Measurements from ENCODE around the gene C14orf180.

DNA sequence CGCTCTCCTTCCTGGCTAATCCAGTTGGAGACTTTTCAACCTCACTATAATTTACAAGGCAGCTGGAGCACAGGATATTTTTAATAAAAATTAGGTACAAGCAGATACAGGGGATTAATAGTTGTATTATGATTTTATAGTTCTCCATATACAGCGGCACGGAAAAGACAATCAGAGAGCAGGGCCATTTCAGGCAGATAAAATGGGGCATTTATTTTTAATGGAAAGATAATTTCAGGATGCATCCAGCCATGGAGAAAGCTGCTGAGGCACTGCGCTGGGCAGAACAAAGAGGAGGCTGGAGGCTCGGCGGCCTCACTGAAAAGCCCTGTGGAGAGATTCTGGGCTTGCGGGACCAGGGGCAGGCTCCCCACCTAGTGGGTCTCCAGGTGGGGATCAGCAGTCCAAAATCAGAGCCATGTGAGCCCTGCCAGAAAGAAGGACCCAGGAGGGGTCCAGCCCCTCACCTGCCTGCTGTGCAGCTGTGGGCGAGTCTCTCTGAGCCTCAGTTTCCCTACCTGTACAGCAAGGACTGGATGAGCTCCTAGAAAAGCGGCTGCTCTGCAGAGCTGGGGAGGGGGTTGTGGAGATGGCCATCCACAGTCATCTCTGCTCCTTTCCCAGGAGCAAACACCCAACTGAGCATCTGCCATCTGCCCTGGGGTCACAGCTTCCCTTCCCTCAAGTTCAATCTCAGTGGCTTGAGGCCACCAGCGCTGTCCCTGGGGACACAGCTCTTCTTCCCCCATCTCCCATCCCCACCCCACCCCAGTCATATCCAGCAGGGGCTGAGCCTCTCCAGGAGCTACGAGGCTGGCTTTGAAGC, 23.9 kb upstream of the C14orf180 start:
- TF ChIP-seq, protein P1, sequence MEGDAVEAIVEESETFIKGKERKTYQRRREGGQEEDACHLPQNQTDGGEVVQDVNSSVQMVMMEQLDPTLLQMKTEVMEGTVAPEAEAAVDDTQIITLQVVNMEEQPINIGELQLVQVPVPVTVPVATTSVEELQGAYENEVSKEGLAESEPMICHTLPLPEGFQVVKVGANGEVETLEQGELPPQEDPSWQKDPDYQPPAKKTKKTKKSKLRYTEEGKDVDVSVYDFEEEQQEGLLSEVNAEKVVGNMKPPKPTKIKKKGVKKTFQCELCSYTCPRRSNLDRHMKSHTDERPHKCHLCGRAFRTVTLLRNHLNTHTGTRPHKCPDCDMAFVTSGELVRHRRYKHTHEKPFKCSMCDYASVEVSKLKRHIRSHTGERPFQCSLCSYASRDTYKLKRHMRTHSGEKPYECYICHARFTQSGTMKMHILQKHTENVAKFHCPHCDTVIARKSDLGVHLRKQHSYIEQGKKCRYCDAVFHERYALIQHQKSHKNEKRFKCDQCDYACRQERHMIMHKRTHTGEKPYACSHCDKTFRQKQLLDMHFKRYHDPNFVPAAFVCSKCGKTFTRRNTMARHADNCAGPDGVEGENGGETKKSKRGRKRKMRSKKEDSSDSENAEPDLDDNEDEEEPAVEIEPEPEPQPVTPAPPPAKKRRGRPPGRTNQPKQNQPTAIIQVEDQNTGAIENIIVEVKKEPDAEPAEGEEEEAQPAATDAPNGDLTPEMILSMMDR (IDR thresholded peaks at IDR 0.05): no peak
- TF ChIP-seq POLR2A (IDR thresholded peaks at IDR 0.05): no peak
